K562 (cell line): ENCODE data around the gene MAGIX. TPM values are rescaled to one million over a fixed set of nuclear protein-coding genes. Genes with fewer than 3 reads are reported as not detected.

ENCODE experiments used
- ARHGAP35 ChIP-seq: fragments of 450-650 bp; IDR thresholded peaks from 2 replicates; pipeline ENCODE4 v1.6.1; 2018; ENCODE audit not compliant: partially characterized antibody
- ATF1 ChIP-seq, 2 experiments: fragments of 450-650 bp in 1 of 2; IDR thresholded peaks; 2 replicates each; pipeline ENCODE4 v1.6.1; 2016; ENCODE audit warnings: missing compliant biosample characterization in 1 of 2, missing genetic modification characterization in 1 of 2
- E2F6 ChIP-seq, 2 experiments: IDR thresholded peaks; 2 replicates each; pipeline ENCODE4 v1.6.1; 2011; ENCODE audit warnings: borderline replicate concordance in 1 of 2, control low read depth in 1 of 2, low read depth in 1 of 2, low read length in 1 of 2, mild to moderate bottlenecking in 1 of 2, mixed read lengths in 1 of 2, moderate library complexity in 1 of 2; ENCODE audit not compliant: insufficient read depth in 1 of 2, insufficient read length in 1 of 2, poor library complexity in 1 of 2, severe bottlenecking in 1 of 2; ENCODE audit errors: extremely low read depth in 1 of 2
- FOXK2 ChIP-seq, 2 experiments: fragments of 450-650 bp; IDR thresholded peaks in 1 of 2; conservative IDR thresholded peaks in 1 of 2; 2 replicates each; pipeline ENCODE4 v1.6.1; 2016; ENCODE audit warnings: low read depth in 2 of 2, mild to moderate bottlenecking in 1 of 2
- GATA2 ChIP-seq: sonication (generic); formaldehyde crosslinking; IDR thresholded peaks from 2 replicates; pipeline ENCODE4 v1.4.0; 2020; ENCODE audit warnings: mild to moderate bottlenecking, missing genetic modification reagents
- KLF16 ChIP-seq: IDR thresholded peaks from 2 replicates; pipeline ENCODE4 v1.6.1; 2016; ENCODE audit warnings: antibody characterized with exemption
- MAFG ChIP-seq: fragments of 450-650 bp; conservative IDR thresholded peaks from 2 replicates; pipeline ENCODE4 v1.6.1; 2016; ENCODE audit warnings: missing genetic modification characterization, missing compliant biosample characterization
- NFXL1 ChIP-seq: fragments of 450-650 bp; formaldehyde crosslinking; IDR thresholded peaks from 2 replicates; pipeline ENCODE4 v1.4.0; 2021; ENCODE audit warnings: mild to moderate bottlenecking
- NRF1 ChIP-seq, 2 experiments: fragments of 450-650 bp; IDR thresholded peaks in 1 of 2; conservative IDR thresholded peaks in 1 of 2; 2 replicates each; pipeline ENCODE4 v1.6.1; 2014; ENCODE audit warnings: mild to moderate bottlenecking in 2 of 2
- PHF20 ChIP-seq: fragments of 450-650 bp; IDR thresholded peaks from 2 replicates; pipeline ENCODE4 v1.6.1; 2018; ENCODE audit not compliant: partially characterized antibody
- POLR3A ChIP-seq: IDR thresholded peaks from 2 replicates; pipeline ENCODE4 v1.6.1; 2011; ENCODE audit warnings: borderline replicate concordance, mild to moderate bottlenecking, moderate library complexity; ENCODE audit not compliant: insufficient read length, insufficient read depth; ENCODE audit errors: extremely low read depth
- RFX1 ChIP-seq: fragments of 450-650 bp; IDR thresholded peaks from 2 replicates; pipeline ENCODE4 v1.6.1; 2016; ENCODE audit warnings: mild to moderate bottlenecking, moderate library complexity
- TEAD4 ChIP-seq, 2 experiments: sonication (generic) in 1 of 2; formaldehyde crosslinking in 1 of 2; IDR thresholded peaks; 2 replicates each; pipeline versions ENCODE4 v1.6.1 to v1.8.0; 2012 to 2022; ENCODE audit warnings: borderline replicate concordance in 1 of 2, inconsistent platforms in 1 of 2, low read length in 1 of 2, mild to moderate bottlenecking in 1 of 2, missing genetic modification reagents in 1 of 2
- THRAP3 ChIP-seq: fragments of 450-650 bp; IDR thresholded peaks from 2 replicates; pipeline ENCODE4 v1.6.1; 2016; ENCODE audit warnings: mild to moderate bottlenecking, inconsistent platforms, borderline replicate concordance
- TRIM24 ChIP-seq, 2 experiments: fragments of 450-650 bp; IDR thresholded peaks; 2 replicates each; pipeline ENCODE4 v1.6.1; 2016
- ZFP91 ChIP-seq: sonication (generic); formaldehyde crosslinking; IDR thresholded peaks from 2 replicates; pipeline ENCODE4 v1.8.0; 2022; ENCODE audit warnings: mild to moderate bottlenecking, missing genetic modification reagents
- ZNF134 ChIP-seq: fragments of 250-450 bp; sonication (Bioruptor Pico); conservative IDR thresholded peaks from 2 replicates; pipeline ENCODE4 v1.4.0; 2020
- polyA plus RNA-seq, 8 experiments: library from polyadenylated mRNA; depleted of rRNA in 4 of 8; stranded (reverse) in 5 of 8; unstranded in 3 of 8; fragments of >200 nt; fragmentation: Nextera tagmentation in 2 of 8; fragmentation: Illumina TruSeq in 1 of 8; extraction: Ambion mirVana in 2 of 8; extraction: Trizol in 1 of 8; gene quantifications; 2 replicates each; pipeline versions ENCODE4 v1.2.1 to v1.2.3, GENCODE V29; 2011 to 2014; ENCODE audit warnings: inconsistent platforms in 1 of 8, missing spikeins in 1 of 8
- total RNA-seq, 7 experiments: library from RNA; depleted of rRNA in 6 of 7; stranded (reverse); fragments of >200 nt in 6 of 7; fragmentation: Illumina TruSeq in 2 of 7; extraction: Trizol in 2 of 7; gene quantifications; 2 replicates each; pipeline versions ENCODE4 v1.2.1 to v1.2.3, GENCODE V29; 2011 to 2021; ENCODE audit warnings: low replicate concordance in 1 of 7
- TF ChIP-seq, protein P1 (sequence below), 2 experiments: fragments of 200-800 bp in 1 of 2; sonication (Bioruptor generic) in 1 of 2; sonication (generic) in 1 of 2; formaldehyde crosslinking in 1 of 2; IDR thresholded peaks in 1 of 2; conservative IDR thresholded peaks in 1 of 2; 2 replicates each; pipeline versions ENCODE4 v1.5.0 to v1.6.1; 2016 to 2020; ENCODE audit warnings: missing compliant biosample characterization in 1 of 2, missing genetic modification characterization in 1 of 2, missing genetic modification reagents in 1 of 2
- TF ChIP-seq, protein P2 (sequence below): fragments of 450-650 bp; IDR thresholded peaks from 2 replicates; pipeline ENCODE4 v1.6.1; 2016; ENCODE audit warnings: borderline replicate concordance
- TF ChIP-seq, protein P3 (sequence below): fragments of 250-450 bp; sonication (Bioruptor Pico); IDR thresholded peaks from 2 replicates; pipeline ENCODE4 v1.9.0; 2021; ENCODE audit warnings: mild to moderate bottlenecking

MAGIX gene
- total and polyA plus RNA-seq, 9 of the 15 experiments (the other 6 are each of a cell fraction or from before 2014, with no cell fraction given) = 0.08 to 3.5 (median 0.47) TPM

DNA sequence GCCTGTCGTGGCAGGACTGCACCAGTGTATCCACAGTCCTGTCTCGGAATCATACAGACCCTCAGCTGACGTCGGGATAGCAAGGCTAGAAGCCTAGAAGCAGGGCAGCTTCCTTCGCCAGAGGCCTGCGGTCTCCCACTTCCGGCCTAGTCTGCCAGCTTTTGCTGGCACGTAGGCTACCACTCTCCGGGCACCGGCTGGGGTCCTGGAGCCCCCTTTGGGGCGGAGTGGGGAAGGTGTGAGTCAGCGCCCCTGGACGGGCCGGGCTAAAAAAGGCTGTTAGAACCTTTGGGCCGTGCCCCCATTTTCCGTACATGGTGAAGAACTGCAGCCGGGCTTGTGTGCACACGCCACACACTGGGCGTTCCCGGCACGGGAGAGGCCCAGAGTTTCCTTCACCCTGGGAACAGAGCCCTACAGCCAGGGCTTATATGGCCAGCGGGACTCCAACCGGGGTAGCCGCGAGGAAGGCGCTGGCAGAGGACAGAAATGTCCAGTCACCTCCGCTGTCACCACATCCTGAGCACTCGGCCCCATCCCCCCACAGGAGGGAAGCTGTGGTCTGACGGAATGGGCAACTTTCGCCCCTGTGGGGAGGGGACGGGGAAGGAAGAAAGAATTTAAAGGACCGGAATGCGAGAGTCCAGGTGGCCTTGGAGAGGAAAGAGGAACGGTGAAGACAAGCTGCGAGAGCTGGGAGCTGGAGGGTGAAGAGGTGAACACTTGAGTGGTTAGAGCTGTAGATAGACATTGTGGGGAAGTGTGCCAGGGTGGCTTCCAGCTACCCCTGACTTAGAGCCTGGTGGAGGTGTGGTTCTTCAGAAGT, 4.6 kb downstream of the MAGIX start (continued):
- TF ChIP-seq, protein P1, sequence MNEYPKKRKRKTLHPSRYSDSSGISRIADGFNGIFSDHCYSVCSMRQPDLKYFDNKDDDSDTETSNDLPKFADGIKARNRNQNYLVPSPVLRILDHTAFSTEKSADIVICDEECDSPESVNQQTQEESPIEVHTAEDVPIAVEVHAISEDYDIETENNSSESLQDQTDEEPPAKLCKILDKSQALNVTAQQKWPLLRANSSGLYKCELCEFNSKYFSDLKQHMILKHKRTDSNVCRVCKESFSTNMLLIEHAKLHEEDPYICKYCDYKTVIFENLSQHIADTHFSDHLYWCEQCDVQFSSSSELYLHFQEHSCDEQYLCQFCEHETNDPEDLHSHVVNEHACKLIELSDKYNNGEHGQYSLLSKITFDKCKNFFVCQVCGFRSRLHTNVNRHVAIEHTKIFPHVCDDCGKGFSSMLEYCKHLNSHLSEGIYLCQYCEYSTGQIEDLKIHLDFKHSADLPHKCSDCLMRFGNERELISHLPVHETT (CRISPR knock-in tag; conservative IDR thresholded peaks at IDR 0.05 in 1 of 2, IDR thresholded peaks at IDR 0.05 in 1 of 2) = 0 out of 4 replicates have a peak, but pooled peaks of 1 of the 2 experiments have one; percentile 37
- TF ChIP-seq, protein P2, sequence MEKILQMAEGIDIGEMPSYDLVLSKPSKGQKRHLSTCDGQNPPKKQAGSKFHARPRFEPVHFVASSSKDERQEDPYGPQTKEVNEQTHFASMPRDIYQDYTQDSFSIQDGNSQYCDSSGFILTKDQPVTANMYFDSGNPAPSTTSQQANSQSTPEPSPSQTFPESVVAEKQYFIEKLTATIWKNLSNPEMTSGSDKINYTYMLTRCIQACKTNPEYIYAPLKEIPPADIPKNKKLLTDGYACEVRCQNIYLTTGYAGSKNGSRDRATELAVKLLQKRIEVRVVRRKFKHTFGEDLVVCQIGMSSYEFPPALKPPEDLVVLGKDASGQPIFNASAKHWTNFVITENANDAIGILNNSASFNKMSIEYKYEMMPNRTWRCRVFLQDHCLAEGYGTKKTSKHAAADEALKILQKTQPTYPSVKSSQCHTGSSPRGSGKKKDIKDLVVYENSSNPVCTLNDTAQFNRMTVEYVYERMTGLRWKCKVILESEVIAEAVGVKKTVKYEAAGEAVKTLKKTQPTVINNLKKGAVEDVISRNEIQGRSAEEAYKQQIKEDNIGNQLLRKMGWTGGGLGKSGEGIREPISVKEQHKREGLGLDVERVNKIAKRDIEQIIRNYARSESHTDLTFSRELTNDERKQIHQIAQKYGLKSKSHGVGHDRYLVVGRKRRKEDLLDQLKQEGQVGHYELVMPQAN = no peak
- no peak for TF ChIP-seq ZNF134
- TF ChIP-seq THRAP3 = no peak
- TF ChIP-seq PHF20 = no peak
- TF ChIP-seq FOXK2 (conservative IDR thresholded peaks at IDR 0.05 in 1 of 2, IDR thresholded peaks at IDR 0.05 in 1 of 2; ENCODE audit: low read depth in 2 of 2) = no peak
- TF ChIP-seq GATA2 (CRISPR knock-in tag) = no peak
- no peak for TF ChIP-seq NFXL1 (CRISPR knock-in tag)
- TF ChIP-seq MAFG = peak; percentile 53
- no peak for TF ChIP-seq KLF16
- TF ChIP-seq ARHGAP35 = no peak
- TF ChIP-seq NRF1 (conservative IDR thresholded peaks at IDR 0.05 in 1 of 2, IDR thresholded peaks at IDR 0.05 in 1 of 2) = peak; percentile 16 to 37; a peak in 1 of 4 replicates
- TF ChIP-seq POLR3A = no peak
- peak; percentile 51; the same call in 1 of the 2 replicates for TF ChIP-seq TEAD4 (IDR thresholded peaks at IDR 0.05; ENCODE audit: low read length)
- TF ChIP-seq TEAD4 (CRISPR knock-in tag; IDR thresholded peaks at IDR 0.05; ENCODE audit: borderline replicate concordance) = no peak
- peak; percentile 27 to 70; a peak in 2 of 4 replicates for TF ChIP-seq TRIM24 (IDR thresholded peaks at IDR 0.05)
- TF ChIP-seq ATF1 (CRISPR knock-in tag; IDR thresholded peaks at IDR 0.05) = no peak
- peak; percentile 46; the same call in 1 of the 2 replicates for TF ChIP-seq ATF1 (tag; IDR thresholded peaks at IDR 0.05)
- TF ChIP-seq ZFP91 (CRISPR knock-in tag) = no peak
- TF ChIP-seq, protein P3, sequence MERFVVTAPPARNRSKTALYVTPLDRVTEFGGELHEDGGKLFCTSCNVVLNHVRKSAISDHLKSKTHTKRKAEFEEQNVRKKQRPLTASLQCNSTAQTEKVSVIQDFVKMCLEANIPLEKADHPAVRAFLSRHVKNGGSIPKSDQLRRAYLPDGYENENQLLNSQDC (CRISPR knock-in tag) = no peak
- TF ChIP-seq RFX1 = no peak
- TF ChIP-seq E2F6 (IDR thresholded peaks at IDR 0.05; ENCODE audit: borderline replicate concordance in 1 of 2, extremely low read depth in 1 of 2, insufficient read depth in 1 of 2, insufficient read length in 1 of 2, low read depth in 1 of 2, low read length in 1 of 2, poor library complexity in 1 of 2, severe bottlenecking in 1 of 2) = no peak
